C4-2B (cell line): Measurements from ENCODE around the gene SLC35E2B.

Experiments
- ZFX ChIP-seq: fragments of 450-650 bp; IDR thresholded peaks from 2 replicates; pipeline ENCODE4 v1.6.1; 2017
- TF ChIP-seq, protein P1 (sequence below): fragments of 450-650 bp; conservative IDR thresholded peaks from 2 replicates; pipeline ENCODE4 v1.5.1; 2017; ENCODE audit warnings: mild to moderate bottlenecking

DNA sequence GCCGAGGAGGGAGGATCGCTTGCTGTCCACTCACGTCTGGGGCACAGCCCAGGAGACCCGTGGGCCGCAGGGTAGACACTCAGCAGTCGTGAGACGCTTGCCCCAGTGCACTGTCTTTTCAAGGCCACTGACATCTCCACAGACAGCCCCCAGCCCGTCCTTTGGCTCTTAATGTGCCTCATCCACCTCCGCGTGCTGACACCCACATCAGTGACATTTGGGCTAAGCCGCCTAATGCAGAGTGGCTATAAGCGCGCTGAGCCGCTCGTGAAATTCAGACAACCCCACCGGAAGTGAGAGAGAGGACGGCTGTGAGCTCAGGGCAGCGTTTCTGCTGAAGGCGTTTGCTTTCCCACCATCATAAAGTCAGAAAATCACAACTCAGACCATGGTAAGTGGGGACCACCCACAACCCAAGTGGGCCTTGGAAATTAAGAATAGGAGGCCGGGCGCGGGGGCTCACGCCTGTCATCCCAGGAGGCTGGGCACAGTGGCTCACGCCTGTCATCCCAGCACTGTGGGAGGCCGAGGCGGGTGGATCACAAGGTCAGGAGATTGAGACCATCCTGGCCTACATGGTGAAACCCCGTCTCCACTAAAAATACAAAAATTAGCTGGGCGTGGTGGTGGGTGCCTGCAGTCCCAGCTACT is 8.4 kb downstream of the SLC35E2B start:
- TF ChIP-seq, protein P1, sequence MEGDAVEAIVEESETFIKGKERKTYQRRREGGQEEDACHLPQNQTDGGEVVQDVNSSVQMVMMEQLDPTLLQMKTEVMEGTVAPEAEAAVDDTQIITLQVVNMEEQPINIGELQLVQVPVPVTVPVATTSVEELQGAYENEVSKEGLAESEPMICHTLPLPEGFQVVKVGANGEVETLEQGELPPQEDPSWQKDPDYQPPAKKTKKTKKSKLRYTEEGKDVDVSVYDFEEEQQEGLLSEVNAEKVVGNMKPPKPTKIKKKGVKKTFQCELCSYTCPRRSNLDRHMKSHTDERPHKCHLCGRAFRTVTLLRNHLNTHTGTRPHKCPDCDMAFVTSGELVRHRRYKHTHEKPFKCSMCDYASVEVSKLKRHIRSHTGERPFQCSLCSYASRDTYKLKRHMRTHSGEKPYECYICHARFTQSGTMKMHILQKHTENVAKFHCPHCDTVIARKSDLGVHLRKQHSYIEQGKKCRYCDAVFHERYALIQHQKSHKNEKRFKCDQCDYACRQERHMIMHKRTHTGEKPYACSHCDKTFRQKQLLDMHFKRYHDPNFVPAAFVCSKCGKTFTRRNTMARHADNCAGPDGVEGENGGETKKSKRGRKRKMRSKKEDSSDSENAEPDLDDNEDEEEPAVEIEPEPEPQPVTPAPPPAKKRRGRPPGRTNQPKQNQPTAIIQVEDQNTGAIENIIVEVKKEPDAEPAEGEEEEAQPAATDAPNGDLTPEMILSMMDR, result no peak
- no peak for TF ChIP-seq ZFX
